ENCODE data around the gene COBLL1.

The COBLL1 gene

GRCh38 chr2:164771897-164772296, 69.7 kb downstream of the COBLL1 start:
- TF ChIP-seq, protein P1, sequence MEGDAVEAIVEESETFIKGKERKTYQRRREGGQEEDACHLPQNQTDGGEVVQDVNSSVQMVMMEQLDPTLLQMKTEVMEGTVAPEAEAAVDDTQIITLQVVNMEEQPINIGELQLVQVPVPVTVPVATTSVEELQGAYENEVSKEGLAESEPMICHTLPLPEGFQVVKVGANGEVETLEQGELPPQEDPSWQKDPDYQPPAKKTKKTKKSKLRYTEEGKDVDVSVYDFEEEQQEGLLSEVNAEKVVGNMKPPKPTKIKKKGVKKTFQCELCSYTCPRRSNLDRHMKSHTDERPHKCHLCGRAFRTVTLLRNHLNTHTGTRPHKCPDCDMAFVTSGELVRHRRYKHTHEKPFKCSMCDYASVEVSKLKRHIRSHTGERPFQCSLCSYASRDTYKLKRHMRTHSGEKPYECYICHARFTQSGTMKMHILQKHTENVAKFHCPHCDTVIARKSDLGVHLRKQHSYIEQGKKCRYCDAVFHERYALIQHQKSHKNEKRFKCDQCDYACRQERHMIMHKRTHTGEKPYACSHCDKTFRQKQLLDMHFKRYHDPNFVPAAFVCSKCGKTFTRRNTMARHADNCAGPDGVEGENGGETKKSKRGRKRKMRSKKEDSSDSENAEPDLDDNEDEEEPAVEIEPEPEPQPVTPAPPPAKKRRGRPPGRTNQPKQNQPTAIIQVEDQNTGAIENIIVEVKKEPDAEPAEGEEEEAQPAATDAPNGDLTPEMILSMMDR (IDR thresholded peaks at IDR 0.05; ENCODE audit: low read depth, low read length) = no peak
- no peak for DNase-seq (ENCODE audit: extremely low read depth, low read depth)

DNA sequence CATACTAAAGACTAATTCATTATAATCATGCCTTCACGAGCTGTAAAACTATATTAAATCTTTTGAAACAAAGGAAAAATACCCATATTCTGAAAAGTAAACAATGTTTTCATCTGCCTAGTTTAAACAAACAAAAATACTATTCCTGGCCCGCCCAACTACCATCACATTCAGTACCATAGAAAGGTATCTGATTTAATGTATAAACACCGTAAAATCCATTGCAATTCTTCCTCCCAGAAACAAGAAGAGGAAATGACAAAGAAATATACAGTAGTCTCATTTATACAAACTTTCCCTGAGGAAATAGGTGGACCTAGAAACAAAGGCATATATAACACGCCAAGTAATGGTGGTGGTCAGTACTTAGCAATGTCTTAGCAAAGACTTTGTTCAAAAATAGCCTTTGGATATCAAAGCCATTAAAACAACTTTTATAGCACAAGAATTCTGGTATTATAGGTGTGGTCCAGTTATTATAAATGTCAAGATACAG, 71.2 kb downstream of the COBLL1 start:
- no peak for DNase-seq (ENCODE audit: extremely low read depth, low read depth)
- TF ChIP-seq, protein P1 (IDR thresholded peaks at IDR 0.05; ENCODE audit: low read depth, low read length) = no peak

DNA sequence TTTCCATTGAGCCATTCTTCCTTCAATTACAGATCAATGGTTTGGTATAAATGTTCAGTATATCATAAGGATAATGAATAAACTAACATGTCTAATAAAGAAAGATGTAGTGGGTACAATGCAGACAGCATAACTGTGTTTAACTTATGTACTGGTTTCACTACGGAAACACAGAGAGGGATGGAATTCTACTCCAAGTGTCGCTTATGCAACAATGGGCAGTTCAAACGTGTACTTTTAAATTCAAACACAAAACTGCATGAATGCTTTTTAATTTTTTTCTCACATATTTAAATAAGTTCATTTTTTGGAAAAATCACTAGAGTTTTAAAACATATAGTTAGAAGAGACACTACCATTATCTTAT, 74.7 kb downstream of the COBLL1 start:
- TF ChIP-seq, protein P1 (IDR thresholded peaks at IDR 0.05; ENCODE audit: low read depth, low read length) = no peak

GRCh38 chr2:164766216-164766953, 75.2 kb downstream of the COBLL1 start:
- DNase-seq (ENCODE audit: extremely low read depth, low read depth) = no peak
- TF ChIP-seq, protein P1 (IDR thresholded peaks at IDR 0.05; ENCODE audit: low read depth, low read length) = no peak

More for the DNA sequence above, 74.7 kb downstream of the COBLL1 start:
- DNase-seq (ENCODE audit: extremely low read depth, low read depth) = no peak

GRCh38 chr2:164764996-164765395, 76.6 kb downstream of the COBLL1 start:
- DNase-seq (ENCODE audit: extremely low read depth, low read depth) = no peak

GRCh38 chr2:164764474-164764873, 77.1 kb downstream of the COBLL1 start:
- TF ChIP-seq, protein P1 (IDR thresholded peaks at IDR 0.05; ENCODE audit: low read depth, low read length) = no peak
- DNase-seq (ENCODE audit: extremely low read depth, low read depth) = no peak

More at GRCh38 chr2:164764996-164765395, 76.6 kb downstream of the COBLL1 start:
- TF ChIP-seq, protein P1 (IDR thresholded peaks at IDR 0.05; ENCODE audit: low read depth, low read length) = no peak

GRCh38 chr2:164763431-164763830, 78.2 kb downstream of the COBLL1 start:
- TF ChIP-seq, protein P1 (IDR thresholded peaks at IDR 0.05; ENCODE audit: low read depth, low read length) = no peak
- no peak for DNase-seq (ENCODE audit: extremely low read depth, low read depth)

Data from AG09319 (cell line).